ENCODE results near the gene ELAPOR1.

ELAPOR1 gene

DNA sequence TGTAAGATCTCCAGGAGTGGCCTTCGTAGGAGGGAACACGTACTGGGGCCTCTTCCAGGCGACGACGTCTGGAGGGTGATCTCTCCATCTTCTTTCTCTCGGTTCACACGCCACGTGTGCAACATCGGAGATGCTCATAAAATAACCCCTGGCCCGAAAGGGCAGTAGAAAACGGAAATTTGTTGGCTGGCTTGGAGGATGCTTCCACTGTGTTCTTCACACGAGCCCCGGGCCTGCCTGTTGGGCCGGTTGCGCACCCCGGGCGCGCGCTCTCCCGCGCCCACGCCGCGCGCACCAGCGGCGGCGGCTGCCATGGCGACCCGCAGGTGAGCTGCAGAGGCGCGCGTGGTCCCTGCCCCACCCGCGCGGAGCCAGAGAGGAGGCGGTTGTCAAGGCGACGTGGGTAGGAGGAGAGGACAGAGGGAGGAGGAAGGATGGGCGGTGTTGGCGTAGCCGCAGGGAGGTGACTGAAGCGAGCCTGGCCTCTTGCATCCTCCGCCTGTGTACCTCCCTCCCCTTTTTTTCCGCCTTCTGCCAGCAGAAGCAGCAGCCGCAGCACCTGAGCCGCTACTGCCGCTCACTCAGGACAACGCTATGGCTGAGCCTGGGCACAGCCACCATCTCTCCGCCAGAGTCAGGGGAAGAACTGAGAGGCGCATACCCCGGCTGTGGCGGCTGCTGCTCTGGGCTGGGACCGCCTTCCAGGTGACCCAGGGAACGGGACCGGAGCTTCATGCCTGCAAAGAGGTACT is at the start of gene ELAPOR1:
Gene ELAPOR1 (plus strand): TSS at position 526 of the 752 bp plus-strand sequence. CDS start 69 bp downstream, at position 595.
- DNase-seq = peak; percentile 67 to 69

DNA sequence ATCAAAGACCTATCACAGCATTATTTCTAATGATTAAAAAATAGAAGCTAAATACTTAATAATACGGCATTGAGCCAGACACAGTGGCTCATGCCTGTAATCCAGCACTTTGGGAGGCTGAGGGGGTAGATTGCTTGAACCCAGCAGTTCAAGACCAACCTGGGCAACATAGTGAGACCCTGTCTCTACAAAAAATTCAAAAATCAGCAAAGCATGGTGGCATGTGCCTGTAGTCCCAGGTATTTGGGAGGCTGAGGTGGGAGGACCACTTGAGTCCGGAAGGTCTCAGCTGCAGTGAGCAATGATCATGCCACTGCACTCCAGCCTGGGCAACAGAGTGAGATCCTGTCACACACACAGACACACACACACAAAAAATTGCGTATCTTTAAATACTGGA is 48.8 kb upstream of the ELAPOR1 start:
- no peak for DNase-seq

DNA sequence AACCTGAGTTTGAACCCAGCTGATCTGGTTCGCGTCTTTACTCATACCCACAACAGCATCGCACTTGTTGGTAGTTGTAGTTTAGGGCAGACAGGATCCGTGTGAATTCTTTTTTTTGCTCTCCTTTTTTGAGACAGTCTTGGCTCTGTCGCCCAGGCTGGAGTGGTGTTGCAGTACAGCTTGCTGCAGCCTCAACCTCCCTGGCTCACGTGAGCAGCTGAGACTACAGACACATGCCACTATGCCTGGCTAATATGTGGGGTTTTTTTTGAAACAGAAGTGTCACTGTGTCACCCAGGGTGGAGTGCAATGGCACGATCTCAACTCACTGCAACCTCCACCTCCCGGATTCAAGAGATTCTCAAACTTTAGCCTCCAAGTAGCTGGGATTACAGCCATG is 46.0 kb upstream of the ELAPOR1 start:
- no peak for DNase-seq

DNA sequence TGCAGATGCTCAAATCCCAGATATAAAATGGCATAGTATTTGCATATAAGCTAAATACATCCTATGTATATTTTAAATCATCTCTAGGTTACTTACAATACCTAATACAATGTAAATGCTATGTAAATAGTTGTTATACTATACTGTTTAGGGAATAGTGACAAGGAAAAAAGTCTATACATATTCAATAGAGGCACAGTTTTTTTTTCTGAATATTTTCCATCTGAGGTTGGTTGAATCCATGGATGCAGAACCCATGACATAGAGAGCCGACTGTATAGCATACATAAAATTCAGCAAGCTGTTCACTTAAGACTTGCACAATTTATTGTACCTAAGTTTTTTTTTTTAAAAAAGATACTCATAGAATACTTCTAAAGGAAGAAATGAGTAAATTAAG is 44.6 kb upstream of the ELAPOR1 start:
- DNase-seq = no peak

- peak; percentile 58 to 87 for DNase-seq
These were observed 38.1 kb upstream of the ELAPOR1 start, which contains the start of gene TAF13 for GRCh38 chr1:109075531-109076490. Gene TAF13 (minus strand): TSS chr1:109076003. CDS start chr1:109075947, 56 bp downstream.

- no peak for DNase-seq
These were observed 35.6 kb upstream of the ELAPOR1 start for GRCh38 chr1:109078317-109078716.

DNA sequence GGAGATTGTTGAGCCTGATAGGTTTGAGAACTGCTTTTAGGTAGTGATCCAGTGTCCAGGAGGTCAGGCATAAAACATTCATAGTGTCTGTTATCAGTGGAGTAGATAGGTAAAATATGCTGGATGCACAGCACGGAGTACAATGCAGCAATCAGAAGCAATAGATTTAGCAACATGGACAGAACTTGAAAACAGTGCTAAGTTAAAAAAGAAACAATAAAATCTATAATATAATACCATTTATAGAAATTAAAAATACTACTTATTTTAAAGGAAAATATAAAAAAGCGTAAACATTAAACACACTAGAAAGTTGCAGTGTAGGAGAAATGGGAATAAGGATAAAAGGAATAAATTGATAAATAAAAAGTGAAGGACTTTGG is 34.7 kb upstream of the ELAPOR1 start:
- no peak for DNase-seq

GRCh38 chr1:109080441-109081082 is 33.4 kb upstream of the ELAPOR1 start:
- DNase-seq = no peak

DNA sequence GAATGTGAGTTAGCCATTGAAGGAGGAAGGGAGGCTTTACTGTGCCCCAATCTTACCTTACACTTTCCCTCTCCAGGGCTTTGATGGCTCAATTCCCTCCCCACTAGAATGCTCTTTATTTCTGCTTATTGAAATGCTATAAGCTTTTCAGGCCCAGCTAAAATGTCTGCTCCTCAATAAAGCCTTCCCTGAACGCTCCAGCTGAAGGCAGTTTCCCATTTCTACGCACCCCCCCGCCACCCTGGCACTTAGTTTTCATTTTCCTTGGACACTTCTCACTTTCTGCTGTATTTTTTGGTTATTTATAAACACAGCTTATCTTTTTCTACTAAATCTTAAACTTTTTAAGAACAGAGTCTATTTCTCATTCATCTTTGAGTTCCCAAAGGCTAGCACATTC is 30.4 kb upstream of the ELAPOR1 start:
- no peak for DNase-seq

DNA sequence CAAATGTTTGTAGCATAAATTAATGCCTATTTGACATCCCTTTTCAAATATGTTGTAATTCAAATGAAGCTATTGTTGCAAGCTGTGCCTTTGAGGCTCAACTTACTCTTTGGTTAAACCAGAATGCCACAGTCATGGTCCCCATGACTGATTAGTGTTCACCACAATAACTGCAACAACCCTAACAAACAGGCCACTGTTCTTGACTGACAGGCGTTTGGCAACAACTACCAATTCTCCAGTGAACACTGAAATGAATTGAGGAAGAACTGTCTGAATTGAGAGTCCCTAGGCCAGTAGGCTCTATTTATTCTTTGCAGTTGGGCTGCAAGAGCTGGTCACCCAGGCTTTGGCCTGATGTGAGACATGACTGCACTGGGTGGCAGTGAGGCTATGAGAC is 30.0 kb upstream of the ELAPOR1 start:
- DNase-seq = no peak

DNA sequence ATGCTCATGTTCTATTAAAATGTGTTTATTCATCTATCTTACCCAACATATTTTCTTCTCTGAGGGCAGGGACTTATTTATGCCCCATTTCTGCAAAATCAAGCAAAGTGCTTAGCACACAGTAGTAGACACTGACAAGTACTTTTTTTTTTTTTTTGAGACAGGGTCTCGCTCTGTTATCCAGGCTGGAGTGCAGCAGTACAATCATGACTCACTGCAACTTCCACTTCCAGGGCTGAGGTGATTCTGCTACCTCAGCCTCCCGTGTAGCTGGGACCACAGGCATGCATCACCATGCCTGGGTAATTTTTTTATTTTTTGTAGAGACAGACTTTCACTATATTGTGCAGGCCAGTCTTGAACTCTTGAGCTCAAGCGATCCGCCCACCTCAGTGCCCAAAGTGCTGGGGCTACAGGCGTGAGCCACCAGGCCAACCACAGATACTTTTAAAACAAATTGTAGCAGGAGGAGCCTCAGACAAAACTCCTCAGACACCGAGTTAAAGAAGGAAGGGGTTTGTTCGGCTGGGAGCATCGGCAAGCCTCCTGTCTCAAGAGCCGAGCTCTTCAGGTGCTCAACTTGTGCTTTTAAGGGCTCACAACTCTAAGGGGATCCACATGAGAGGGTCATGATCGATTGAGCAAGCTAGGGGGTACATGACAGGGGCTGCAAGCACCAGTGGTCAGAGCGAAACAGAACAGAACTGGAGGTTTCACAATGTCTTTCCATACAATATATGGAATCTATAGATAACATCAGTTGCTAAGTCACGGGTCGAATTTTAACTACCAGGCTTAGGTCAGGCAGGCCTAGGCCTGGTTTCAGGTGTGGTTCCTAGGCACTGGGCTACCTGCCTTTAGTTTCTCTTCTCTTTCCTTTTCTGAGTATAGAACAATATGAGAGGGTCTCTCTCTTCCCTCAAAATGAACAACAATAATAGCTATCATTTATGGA is 29.1 kb upstream of the ELAPOR1 start:
- no peak for DNase-seq

- no peak for DNase-seq
These were observed 24.5 kb upstream of the ELAPOR1 start for GRCh38 chr1:109089242-109090015.

DNA sequence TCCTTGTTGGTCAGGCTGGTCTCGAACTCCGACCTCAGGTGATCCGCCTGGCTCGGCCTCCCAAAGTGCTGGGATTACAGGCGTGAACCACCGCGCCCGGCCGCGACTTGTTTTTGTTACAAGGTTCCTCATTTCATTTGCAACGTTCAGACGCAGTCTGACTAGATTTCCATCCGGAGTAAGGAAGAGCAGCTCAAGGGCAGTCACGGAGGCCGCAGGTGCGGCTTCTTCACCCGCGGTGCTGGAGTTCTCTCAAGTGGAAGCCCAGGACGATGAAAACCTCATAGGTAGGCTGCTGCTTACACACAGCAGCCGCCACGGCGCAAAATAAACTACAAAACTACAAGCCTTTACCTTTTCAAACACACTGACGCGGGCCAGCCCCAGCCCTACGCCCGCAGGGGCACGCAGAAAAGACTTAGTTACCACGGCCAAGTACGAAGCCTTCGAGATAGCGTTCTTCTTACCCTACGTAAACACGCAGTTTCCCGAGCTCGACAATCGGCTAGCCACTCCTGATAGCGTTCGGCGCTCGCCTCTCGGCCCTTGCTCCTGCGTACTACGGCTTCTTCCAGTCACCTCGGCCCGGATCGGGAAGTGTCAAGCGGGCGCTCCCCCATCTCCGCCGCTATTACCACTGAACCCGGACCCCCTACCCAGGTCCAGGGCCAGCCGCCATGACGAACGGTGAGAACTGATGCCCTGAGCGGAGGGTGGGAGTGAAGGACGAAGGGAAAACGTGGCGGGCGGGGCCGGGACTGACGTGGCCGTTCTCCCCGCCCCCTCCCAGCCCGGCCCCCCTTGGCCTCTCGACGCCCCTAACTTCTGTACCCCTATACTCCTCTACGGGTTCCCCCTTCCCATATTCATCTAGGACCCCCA is 23.5 kb upstream of the ELAPOR1 start, which contains the start of gene TMEM167B:
Gene TMEM167B (plus strand): TSS at position 569 of the 882 bp plus-strand sequence. CDS start 109 bp downstream, at position 678.
- DNase-seq = peak; percentile 46 to 85

GRCh38 chr1:109091078-109091838 is 22.7 kb upstream of the ELAPOR1 start:
- no peak for DNase-seq

- DNase-seq = no peak
These were observed 22.1 kb upstream of the ELAPOR1 start for GRCh38 chr1:109091839-109092193.

GRCh38 chr1:109094377-109094803 is 19.5 kb upstream of the ELAPOR1 start:
- DNase-seq = no peak

DNA sequence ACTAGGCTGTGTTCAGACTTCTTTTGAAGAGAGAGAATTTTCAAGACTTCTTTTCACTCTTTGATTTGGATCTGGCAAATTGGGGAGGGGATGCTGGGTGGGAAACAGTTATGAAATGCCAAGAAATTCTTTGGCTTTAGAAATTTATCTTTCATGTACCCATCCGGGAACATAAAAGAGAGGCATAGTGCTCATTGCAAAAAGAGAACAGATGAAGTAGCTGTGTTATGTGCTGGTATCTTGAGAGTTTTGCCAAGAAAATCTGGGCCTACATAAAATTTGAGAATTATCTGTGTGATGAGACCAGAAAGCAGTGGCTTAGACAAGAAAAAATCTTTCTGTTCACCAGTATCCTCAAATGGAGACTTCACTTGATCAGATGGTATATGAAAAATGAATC is 19.0 kb upstream of the ELAPOR1 start:
- DNase-seq = no peak

- DNase-seq = no peak
These were observed 18.3 kb upstream of the ELAPOR1 start for GRCh38 chr1:109095631-109096030.

GRCh38 chr1:109096120-109096519 is 17.8 kb upstream of the ELAPOR1 start:
- DNase-seq = no peak
